Measurements from ENCODE around the gene AAK1. TPM values are rescaled to one million over a fixed set of nuclear protein-coding genes. Genes with fewer than 3 reads are reported as not detected.
A peak's percentile ranks its signal among the peaks of the same experiment; 100 is the strongest.

Gene AAK1
- total and polyA plus RNA-seq, 8 donors, result 12.9 to 115 (median 66.8) TPM

DNA sequence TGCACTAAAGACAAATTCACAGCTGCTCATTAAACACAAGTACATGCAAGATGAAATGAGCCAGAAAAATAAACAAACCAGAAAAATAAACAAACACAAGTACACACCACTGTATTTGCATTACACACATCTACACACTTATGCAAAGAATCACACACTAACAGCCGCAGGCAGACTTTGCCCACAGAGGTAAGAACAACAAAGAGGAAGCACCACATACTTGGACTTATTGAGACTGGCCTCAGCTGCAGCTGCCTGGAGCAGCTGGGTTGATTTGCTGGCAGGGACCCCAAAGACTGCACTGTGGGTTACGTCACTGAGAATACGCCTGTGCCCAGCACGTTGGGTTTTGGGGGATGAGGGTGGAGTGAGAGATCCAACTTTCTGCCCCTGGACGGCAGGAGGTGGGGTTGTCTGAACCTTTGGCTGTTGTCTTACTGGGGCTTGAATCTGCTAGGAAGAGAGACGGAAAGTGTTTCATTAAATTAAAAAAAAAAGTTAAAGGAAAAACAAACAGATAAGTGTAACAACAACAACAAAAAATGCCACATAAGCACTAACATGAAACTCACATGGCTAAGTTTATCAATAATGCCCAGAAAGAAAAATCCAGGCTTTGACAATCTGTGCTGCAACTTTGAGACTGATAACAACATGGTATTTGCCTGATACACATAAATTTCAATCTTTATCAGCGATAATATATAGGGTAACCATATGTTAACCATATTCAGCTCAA lies 134.4 kb downstream of the AAK1 start:
- no peaks in the 10 kb centered on the region for H3K27me3 ChIP-seq
- peak overlapping the region in 4 of 5 donors; percentile 5 to 20 (median 10) for H3K27ac ChIP-seq
- peaks cover 63 to 100% (median 100%) of the 10 kb centered on the region in 4 donors for H3K36me3 ChIP-seq
- no peaks in the 10 kb centered on the region for H3K9me3 ChIP-seq
- H3K4me3 ChIP-seq, result no peak overlapping the region
- no peak for TF ChIP-seq EP300 (IDR thresholded peaks at IDR 0.05)
- TF ChIP-seq POLR2AphosphoS5 (IDR thresholded peaks at IDR 0.05), result no peak
- no peak for TF ChIP-seq POLR2A (IDR thresholded peaks at IDR 0.05)
- H3K4me1 ChIP-seq, result peaks cover 0 to 16% (median 11%) of the 10 kb centered on the region in 4 donors
- intact Hi-C loops (cut with DNase I; ENCODE audit: low total_unique reads), result no loop called here
- DNase-seq, result peak in 1 of 2 donors; percentile 50
- WGBS, 5 donors, result 55 to 66% (median 60%) methylated on average over 7 of the region's 7 CpGs

- Histone ChIP-seq H3K4me1 (peaks cover 0 to 16% (median 11%) of the 10 kb centered on the region in 4 donors), H3K27me3 (no peaks in the 10 kb centered on the region), H3K27ac (no peak overlapping the region), H3K4me3 (no peak overlapping the region), H3K9me3 (no peaks in the 10 kb centered on the region), H3K36me3 (peaks cover 44 to 92% (median 89%) of the 10 kb centered on the region in 4 donors)
- no peak for DNase-seq
- no peak for TF ChIP-seq EP300 (IDR thresholded peaks at IDR 0.05)
- no peak for TF ChIP-seq CTCF (IDR thresholded peaks at IDR 0.05)
- TF ChIP-seq POLR2A (IDR thresholded peaks at IDR 0.05), result no peak
- no peak for TF ChIP-seq POLR2AphosphoS5 (IDR thresholded peaks at IDR 0.05)
- intact Hi-C loops (cut with DNase I; ENCODE audit: low total_unique reads), result no loop called here
- WGBS, 5 donors, result 81 to 95% (median 92%) methylated on average over 6 of the region's 6 CpGs
Measured at GRCh38 chr2:69505710-69506109, 137.8 kb downstream of the AAK1 start.

GRCh38 chr2:69501301-69501700 lies 142.2 kb downstream of the AAK1 start:
- Histone ChIP-seq H3K4me3 (no peak overlapping the region), H3K27me3 (no peaks in the 10 kb centered on the region), H3K4me1 (no peaks in the 10 kb centered on the region), H3K9me3 (no peaks in the 10 kb centered on the region), H3K27ac (no peak overlapping the region), H3K36me3 (peaks cover 28 to 73% (median 72%) of the 10 kb centered on the region in 4 donors)
- WGBS, 5 donors, result 77 to 84% (median 83%) methylated on average over 3 of the region's 3 CpGs
- no peak for DNase-seq
- no peak for TF ChIP-seq POLR2A (IDR thresholded peaks at IDR 0.05)
- no peak for TF ChIP-seq POLR2AphosphoS5 (IDR thresholded peaks at IDR 0.05)
- no peak for TF ChIP-seq CTCF (IDR thresholded peaks at IDR 0.05)
- TF ChIP-seq EP300 (IDR thresholded peaks at IDR 0.05), result no peak
- intact Hi-C loops (cut with DNase I; ENCODE audit: low total_unique reads), result no loop called here

GRCh38 chr2:69499966-69500365 lies 143.6 kb downstream of the AAK1 start:
- H3K27me3 ChIP-seq, result no peaks in the 10 kb centered on the region
- 38 to 56% (median 55%) methylated on average over 3 of the region's 3 CpGs for WGBS, 5 donors
- DNase-seq, result peak in 1 of 2 donors; percentile 29
- H3K27ac ChIP-seq, result no peak overlapping the region
- peaks cover 17 to 72% (median 71%) of the 10 kb centered on the region in 4 donors for H3K36me3 ChIP-seq
- no peak overlapping the region for H3K4me3 ChIP-seq
- intact Hi-C loops (cut with DNase I; ENCODE audit: low total_unique reads), result no loop called here
- no peaks in the 10 kb centered on the region for H3K4me1 ChIP-seq
- TF ChIP-seq POLR2AphosphoS5 (IDR thresholded peaks at IDR 0.05) (no peak), POLR2A (IDR thresholded peaks at IDR 0.05) (no peak), EP300 (IDR thresholded peaks at IDR 0.05) (no peak), CTCF (IDR thresholded peaks at IDR 0.05) (no peak)
- no peaks in the 10 kb centered on the region for H3K9me3 ChIP-seq

GRCh38 chr2:69499242-69499641 lies 144.3 kb downstream of the AAK1 start:
- no peak for TF ChIP-seq POLR2AphosphoS5 (IDR thresholded peaks at IDR 0.05)
- no peak for TF ChIP-seq CTCF (IDR thresholded peaks at IDR 0.05)
- no peak for TF ChIP-seq POLR2A (IDR thresholded peaks at IDR 0.05)
- TF ChIP-seq EP300 (IDR thresholded peaks at IDR 0.05), result no peak
- Histone ChIP-seq H3K4me3 (no peak overlapping the region), H3K4me1 (no peaks in the 10 kb centered on the region), H3K9me3 (no peaks in the 10 kb centered on the region), H3K27ac (no peak overlapping the region), H3K27me3 (no peaks in the 10 kb centered on the region), H3K36me3 (peaks cover 17 to 72% (median 70%) of the 10 kb centered on the region in 4 donors)
- DNase-seq, result no peak
- 68 to 86% (median 80%) methylated on average over 3 of the region's 3 CpGs for whole genome bisulfite sequencing, 5 donors
- intact Hi-C loops (cut with DNase I; ENCODE audit: low total_unique reads), result no loop called here

Data from stomach (tissue), 9 donors.